H1 (cell line): ENCODE results near the gene CMYA5. TPM values are rescaled to one million over a fixed set of nuclear protein-coding genes. Genes with fewer than 3 reads are reported as not detected.

Experiments
- PHF8 ChIP-seq: fragments of 200-600 bp; sonication (generic); conservative IDR thresholded peaks from 2 replicates; pipeline ENCODE4 v1.7.1; 2012; ENCODE audit warnings: low read depth, mild to moderate bottlenecking, inconsistent platforms, low read length, moderate library complexity
- POLR2A ChIP-seq, 2 experiments: IDR thresholded peaks; 1 replicate in 1 of 2; 2 replicates in 1 of 2; pipeline ENCODE4 v1.6.1; 2011; ENCODE audit warnings: low read depth in 2 of 2, low read length in 2 of 2, mild to moderate bottlenecking in 2 of 2; ENCODE audit errors: control extremely low read depth in 1 of 2
- RAD21 ChIP-seq, 2 experiments: IDR thresholded peaks in 1 of 2; conservative IDR thresholded peaks in 1 of 2; 2 replicates each; pipeline ENCODE4 v1.6.1; 2011; ENCODE audit warnings: low read depth in 2 of 2, low read length in 2 of 2, improper control_type of control experiment in 1 of 2, inconsistent platforms in 1 of 2, mild to moderate bottlenecking in 1 of 2, moderate library complexity in 1 of 2
- SIN3A ChIP-seq, 2 experiments: IDR thresholded peaks in 1 of 2; conservative IDR thresholded peaks in 1 of 2; 2 replicates each; pipeline ENCODE4 v1.6.1; 2011 to 2012; ENCODE audit warnings: low read length in 2 of 2, improper control_type of control experiment in 1 of 2, low read depth in 1 of 2, mild to moderate bottlenecking in 1 of 2
- polyA plus RNA-seq, 7 experiments: library from polyadenylated mRNA; depleted of rRNA in 3 of 7; stranded (reverse) in 5 of 7; unstranded in 2 of 7; fragments of >200 nt in 5 of 7; fragments of 200-250 nt in 2 of 7; gene quantifications; 1 replicate in 5 of 7; 2 replicates in 1 of 7; 4 replicates in 1 of 7; pipeline versions ENCODE4 v1.2.1 to v1.2.3, GENCODE V29; 2011 to 2013; ENCODE audit warnings: missing spikeins in 2 of 7, mixed read lengths in 2 of 7
- total RNA-seq: library from RNA; stranded (reverse); fragmentation: NEBNext Ultra II Directional; extraction: Animal tissue kit (Norgen Biotek cat#: 25700); gene quantifications from 2 replicates; pipeline ENCODE4 v1.2.1, GENCODE V29; 2021

Gene CMYA5
- total and polyA plus RNA-seq, 2 of the 8 experiments (the other 6 are each of a cell fraction or from before 2014, with no cell fraction given), result 0.88 to 0.95 TPM

- no peak for TF ChIP-seq PHF8
- no peak for TF ChIP-seq SIN3A (conservative IDR thresholded peaks at IDR 0.05 in 1 of 2, IDR thresholded peaks at IDR 0.05 in 1 of 2; ENCODE audit: low read depth in 1 of 2, low read length in 2 of 2)
- TF ChIP-seq POLR2A (IDR thresholded peaks at IDR 0.05; ENCODE audit: control extremely low read depth in 1 of 2, low read depth in 2 of 2, low read length in 2 of 2), result no peak
- TF ChIP-seq RAD21 (IDR thresholded peaks at IDR 0.05 in 1 of 2, conservative IDR thresholded peaks at IDR 0.05 in 1 of 2; ENCODE audit: low read depth in 2 of 2, low read length in 2 of 2), result no peak
These were observed 154.9 kb downstream of the CMYA5 start (continued) for GRCh38 chr5:79844571-79844970.
